HG03575 (cell line): Measurements from ENCODE around the gene MPP3.

Experiments used
- ATAC-seq: cut with Tn5 transposase; IDR thresholded peaks from one replicate; pipeline ENCODE4 v1.9.1; 2021; ENCODE audit not compliant: unreplicated experiment, insufficient number of reproducible peaks, low FRiP score; ENCODE audit errors: extremely low read depth

The MPP3 gene

GRCh38 chr17:43864161-43864984, 31.4 kb upstream of the MPP3 start:
- ATAC-seq, result no peak

GRCh38 chr17:43861960-43862359, 29.0 kb upstream of the MPP3 start:
- no peak for ATAC-seq

- ATAC-seq, result no peak
Observed at GRCh38 chr17:43860927-43861622, 28.1 kb upstream of the MPP3 start.

- no peak for ATAC-seq
Observed at GRCh38 chr17:43860077-43860725, 27.3 kb upstream of the MPP3 start.

- ATAC-seq, result no peak
Observed at GRCh38 chr17:43857957-43858600, 25.1 kb upstream of the MPP3 start.

GRCh38 chr17:43857141-43857540, 24.2 kb upstream of the MPP3 start:
- ATAC-seq, result no peak

- ATAC-seq, result no peak
Observed at GRCh38 chr17:43856141-43856540, 23.2 kb upstream of the MPP3 start.

- no peak for ATAC-seq
Observed at GRCh38 chr17:43855061-43855460, 22.1 kb upstream of the MPP3 start.

GRCh38 chr17:43854498-43854897, 21.6 kb upstream of the MPP3 start:
- no peak for ATAC-seq

- no peak for ATAC-seq
Observed at GRCh38 chr17:43853546-43853945, 20.6 kb upstream of the MPP3 start.

GRCh38 chr17:43852571-43852970, 19.6 kb upstream of the MPP3 start:
- ATAC-seq, result no peak

- ATAC-seq, result no peak
Observed at GRCh38 chr17:43849116-43849515, 16.2 kb upstream of the MPP3 start.

- no peak for ATAC-seq
Observed at GRCh38 chr17:43848601-43849000, 15.7 kb upstream of the MPP3 start.

GRCh38 chr17:43846963-43847371, 14.0 kb upstream of the MPP3 start, which contains the start of gene CD300LG:
CD300LG (plus strand) TSS chr17:43847176; CDS start chr17:43847217, 41 bp downstream.
- no peak for ATAC-seq

- no peak for ATAC-seq
Observed at GRCh38 chr17:43846221-43846712, 13.3 kb upstream of the MPP3 start.

- ATAC-seq, result no peak
Observed at GRCh38 chr17:43845766-43846165, 12.8 kb upstream of the MPP3 start.

GRCh38 chr17:43844241-43844640, 11.3 kb upstream of the MPP3 start:
- ATAC-seq, result no peak

GRCh38 chr17:43842975-43843325, 10.0 kb upstream of the MPP3 start:
- ATAC-seq, result no peak
